Stimulated activated CD8-positive, alpha-beta memory T cell treated with anti-CD3 and anti-CD28 coated beads, Interleukin-4, amount 100 ng/mL, for 48 hours (primary cell): Measurements from ENCODE around the gene ZNF296.

Experiments used
- DNase-seq: peaks from one replicate; pipeline ENCODE4 v3.0.0-alpha.2; 2020

The ZNF296 gene

DNA sequence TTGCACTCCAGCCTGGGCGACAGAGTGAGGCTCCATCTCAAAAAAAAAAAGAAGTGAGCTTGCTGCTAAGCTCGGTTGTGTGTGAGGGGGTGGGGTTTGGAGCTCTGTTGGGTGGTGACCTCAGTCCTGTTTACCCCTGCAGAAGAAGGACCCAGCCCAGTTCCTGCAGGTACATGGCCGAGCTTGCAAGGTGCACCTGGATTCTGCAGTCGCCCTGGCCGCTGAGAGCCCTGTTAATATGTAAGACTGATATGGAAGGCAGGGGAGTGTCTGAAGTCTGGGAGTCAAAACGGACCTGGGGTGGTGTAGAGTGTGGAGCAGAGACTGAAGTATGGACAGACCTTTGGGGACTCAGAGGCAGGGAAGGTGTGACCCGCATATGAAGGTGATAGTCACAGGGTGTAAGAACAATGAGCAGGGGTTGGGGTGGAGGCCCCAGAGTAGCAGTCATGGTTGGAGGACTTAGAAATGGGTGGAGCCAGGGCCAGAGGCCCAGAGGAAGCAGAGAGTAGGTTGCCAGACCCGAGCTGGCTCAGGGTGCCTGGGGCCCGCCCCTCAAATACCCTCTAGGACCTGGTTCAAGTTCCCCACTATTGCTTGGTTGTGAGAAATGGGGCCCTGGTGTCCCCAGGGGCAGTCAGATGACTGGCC, 24.2 kb downstream of the ZNF296 start:
- no peak for DNase-seq

DNA sequence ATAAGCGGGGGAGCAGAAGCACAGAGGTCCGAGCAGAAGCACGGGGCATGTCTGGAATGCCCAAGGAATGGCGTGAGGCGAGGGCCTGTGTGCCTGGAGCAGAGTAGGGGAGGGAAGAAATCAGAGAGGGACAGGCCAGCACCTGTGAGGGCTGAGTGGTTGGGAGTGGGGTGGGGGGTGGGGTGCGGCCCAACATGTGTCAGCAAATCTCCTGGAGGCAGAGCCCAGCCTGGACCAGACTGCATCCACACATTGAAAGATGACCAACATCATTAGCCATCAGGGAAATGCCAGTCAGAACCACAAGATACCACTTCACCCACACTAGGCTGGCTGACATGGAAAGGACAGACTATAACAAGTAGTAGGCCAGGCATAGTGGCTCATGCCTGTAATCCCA, 26.2 kb downstream of the ZNF296 start:
- no peak for DNase-seq

DNA sequence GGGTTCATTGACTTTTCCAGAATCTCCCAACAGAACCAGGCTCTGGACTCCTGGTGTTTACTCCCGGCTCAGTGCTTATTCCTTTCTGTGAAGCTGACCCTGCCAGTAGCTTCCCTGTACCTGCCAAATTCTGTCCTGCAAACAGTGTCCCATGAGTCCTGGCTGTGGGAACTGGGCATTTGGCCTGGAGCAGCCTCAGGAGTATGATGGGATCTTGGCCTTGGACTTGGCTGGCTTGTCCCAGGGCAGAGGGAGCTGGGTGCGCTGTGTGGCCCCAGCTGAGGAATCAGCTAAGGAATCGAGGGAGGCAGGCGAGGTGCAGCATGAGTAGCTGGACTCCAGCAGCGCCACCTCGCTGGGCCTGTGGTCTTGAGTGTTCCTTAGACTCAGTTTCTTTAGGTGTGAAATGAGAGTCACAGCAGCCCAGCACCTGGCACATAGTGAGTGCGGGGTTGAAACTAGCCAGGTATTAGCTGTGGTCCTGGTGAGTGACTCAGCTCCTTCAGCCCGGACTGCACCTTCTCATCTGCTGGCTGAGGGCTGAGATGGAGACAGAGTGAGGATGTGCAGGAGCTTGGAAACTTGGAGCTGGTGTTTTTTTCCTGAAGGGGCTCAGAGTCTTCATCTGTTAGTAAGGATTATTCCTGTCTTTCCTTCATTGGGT, 27.1 kb downstream of the ZNF296 start:
- DNase-seq = no peak

DNA sequence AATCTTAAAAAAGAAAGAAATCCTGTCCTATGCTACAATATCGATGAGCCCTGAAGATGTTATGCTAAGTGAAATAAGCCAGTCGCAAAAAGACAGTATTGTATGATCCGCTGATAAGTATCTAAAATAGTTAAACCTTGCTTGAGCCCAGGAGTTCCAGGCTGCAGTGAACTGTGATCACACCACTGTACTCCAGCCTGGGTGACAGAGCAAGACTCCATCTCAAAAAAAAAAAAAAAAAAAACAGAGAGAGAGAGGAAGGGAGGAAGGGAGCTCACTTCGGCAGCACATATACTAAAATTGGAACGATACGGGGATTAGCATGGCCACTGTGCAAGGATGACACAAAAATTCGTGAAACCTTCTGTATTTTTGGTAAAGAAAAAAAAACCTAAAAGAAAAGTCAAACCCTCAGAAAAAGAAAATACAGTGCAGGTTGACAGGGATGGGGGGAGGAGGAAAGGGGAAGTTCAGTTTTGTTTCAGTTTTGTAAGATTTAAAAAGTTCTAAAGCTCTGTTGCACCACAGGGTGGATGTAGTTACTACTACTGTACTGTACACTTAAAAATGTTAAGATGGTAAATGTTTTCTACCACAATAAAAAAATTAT, 29.0 kb downstream of the ZNF296 start:
- DNase-seq = no peak

DNA sequence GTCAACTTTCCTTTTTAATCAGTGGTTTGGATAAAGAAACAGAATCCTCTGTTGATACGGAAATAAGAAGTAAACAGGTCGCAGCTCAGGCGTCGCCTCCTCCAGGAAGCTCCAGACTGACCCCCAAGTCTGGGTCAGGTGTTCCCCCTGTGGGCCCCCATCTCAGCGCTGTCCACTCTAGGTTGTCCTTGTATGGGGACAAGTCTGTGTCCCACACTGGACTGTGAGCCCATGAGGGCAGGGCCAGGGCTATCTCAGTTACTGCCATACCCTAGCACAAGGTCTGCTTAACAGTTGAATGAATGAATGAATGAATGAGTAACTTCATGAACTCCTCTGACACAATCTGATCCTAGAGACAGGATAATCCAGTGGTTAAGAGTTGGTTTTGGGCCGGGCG, 29.9 kb downstream of the ZNF296 start:
- no peak for DNase-seq

DNA sequence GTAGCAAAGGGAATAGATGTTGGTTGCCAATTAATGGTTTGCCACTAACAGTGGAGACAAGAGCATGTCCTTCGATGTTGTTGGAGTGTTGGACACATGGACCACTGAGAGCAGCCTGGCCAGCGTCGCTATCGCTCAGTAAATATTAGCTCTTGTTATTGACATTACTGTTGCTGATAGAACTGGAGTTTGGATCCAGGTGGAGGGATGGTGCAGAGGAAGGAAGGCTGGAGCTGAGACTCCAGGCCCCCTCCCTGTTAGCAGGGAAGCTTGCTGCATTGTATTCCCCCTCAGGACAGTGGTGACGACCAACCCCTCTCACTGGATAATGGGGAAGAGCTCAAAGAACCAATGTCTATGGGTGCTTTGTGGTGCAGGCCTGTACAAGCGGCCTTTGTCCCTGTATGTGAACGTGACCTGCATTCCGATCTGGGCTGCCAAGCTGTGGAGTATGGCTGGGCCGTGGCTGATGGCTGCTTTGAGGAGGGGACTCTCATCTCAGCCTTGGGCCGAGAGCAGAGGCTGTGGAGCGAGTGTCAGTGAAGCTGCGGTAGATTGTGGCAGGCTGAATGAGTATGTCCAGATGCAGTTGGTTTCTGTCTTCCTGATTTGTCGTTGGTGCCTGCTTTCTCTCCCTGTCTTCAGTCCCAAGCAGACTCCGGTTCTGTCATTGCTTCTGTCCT, 30.5 kb downstream of the ZNF296 start:
- no peak for DNase-seq

DNA sequence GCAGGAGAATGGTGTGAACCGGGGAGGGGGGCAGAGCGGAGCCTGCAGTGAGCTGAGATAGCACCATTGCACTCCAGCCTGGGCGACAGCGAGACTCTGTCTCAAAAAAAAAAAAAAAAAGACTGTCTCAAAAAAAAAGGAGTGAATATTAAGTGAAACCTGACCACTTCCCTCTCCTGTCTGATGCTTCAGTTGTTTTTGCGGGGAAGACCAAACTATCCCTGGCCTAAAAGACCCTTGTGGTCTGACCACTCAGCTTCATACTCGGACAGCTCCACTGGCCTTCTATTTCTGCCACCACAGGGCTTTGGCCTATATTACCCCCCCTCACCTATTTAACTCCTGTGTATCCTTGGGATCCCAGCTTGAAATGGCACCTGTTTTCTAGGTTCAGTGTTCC, 35.2 kb downstream of the ZNF296 start:
- no peak for DNase-seq

DNA sequence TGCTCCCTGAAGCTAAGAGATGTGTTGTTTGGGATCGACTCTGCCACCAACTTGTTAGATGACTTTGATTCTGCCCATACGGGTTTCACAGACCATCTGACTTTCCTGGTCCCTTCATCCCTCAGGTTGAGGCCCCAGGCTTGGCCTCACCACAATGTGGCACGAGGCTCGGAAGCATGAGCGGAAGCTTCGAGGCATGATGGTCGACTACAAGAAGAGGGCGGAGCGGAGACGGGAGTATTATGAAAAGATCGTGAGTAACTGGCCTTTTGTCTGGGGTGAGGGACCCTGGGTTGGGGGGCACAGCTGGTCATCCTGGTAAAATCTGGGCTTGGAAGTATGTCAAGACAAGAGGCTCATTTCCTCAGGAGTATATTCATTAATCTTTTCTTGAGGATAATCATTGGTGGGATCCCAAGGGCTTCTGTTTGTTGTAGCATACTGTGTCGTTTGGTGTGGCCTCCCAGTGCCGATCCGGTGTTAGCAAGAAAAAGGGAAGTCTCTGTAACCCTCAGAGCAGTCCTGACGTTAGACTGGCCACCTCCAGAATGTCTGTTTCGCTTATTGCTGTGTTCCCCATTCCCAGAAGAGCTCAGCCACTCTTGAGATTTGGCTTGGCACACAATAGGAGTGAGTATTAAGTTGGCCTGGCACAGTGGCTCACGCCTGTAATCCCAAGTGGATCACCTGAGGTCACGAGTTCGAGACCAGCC, 36.1 kb downstream of the ZNF296 start:
- DNase-seq = no peak

DNA sequence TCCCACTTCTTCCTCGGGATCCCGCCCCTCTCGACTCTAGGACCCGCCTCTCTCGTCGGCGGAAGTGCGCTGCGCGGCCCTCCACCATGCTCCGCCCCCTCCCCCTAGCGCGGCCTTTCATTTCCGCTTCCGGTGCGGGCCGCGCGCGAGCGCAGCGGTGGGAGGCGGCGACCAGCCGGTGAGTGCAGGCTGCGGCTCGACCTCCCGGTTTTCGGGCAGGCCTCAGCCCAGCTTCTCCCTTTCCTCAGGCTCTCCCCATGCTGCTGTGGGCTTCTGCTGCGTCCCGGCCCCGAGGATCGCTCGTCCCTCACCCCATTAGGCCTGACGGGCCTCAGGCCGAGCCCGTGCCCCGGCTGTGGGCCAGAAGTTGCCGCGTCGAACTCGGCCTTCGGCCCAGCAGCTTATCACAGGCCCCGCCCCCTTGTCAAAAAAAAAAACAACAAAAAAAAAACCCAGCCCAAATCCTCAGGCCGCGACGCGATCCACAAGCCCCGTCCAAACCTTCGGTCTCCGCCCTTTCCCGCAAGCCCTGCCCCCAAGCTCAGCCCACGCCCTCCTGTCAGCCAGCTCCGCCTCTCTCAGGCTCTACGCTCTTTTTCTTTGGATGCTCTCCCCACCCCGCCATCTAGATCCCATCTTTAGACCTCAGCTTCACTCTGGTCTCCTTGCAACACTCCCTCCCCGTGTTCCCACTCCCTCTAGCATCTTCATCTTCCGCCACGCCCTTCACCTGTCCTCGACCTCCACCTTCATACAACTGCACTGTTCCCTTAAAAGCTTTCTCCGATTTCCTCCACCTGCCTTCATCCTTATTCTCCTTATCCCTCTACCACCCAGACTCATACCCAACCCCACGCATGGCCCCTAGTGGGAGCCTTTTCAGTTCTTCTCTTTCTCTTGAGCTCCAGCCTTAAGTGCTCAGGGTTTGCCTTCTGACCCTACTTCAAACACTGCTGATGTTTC, 37.1 kb downstream of the ZNF296 start, which contains the start of gene CLASRP:
Gene CLASRP, plus strand, starts transcription at position 115 of the 963 bp plus-strand sequence. CDS start 1,168 bp downstream, outside the sequence.
- DNase-seq = peak; percentile 93

DNA sequence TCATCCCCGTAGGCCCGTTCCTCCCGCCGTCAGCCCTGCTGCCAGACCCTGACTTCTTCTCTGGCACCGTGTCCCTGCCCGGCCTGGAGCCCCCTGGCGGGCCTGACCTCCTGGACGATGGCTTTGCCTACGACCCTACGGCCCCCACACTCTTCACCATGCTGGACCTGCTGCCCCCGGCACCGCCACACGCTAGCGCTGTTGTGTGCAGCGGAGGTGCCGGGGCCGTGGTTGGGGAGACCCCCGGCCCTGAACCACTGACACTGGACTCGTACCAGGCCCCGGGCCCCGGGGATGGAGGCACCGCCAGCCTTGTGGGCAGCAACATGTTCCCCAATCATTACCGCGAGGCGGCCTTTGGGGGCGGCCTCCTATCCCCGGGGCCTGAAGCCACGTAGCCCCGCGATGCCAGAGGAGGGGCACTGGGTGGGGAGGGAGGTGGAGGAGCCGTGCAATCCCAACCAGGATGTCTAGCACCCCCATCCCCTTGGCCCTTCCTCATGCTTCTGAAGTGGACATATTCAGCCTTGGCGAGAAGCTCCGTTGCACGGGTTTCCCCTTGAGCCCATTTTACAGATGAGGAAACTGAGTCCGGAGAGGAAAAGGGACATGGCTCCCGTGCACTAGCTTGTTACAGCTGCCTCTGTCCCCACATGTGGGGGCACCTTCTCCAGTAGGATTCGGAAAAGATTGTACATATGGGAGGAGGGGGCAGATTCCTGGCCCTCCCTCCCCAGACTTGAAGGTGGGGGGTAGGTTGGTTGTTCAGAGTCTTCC, 38.7 kb downstream of the ZNF296 start:
- DNase-seq = no peak

DNA sequence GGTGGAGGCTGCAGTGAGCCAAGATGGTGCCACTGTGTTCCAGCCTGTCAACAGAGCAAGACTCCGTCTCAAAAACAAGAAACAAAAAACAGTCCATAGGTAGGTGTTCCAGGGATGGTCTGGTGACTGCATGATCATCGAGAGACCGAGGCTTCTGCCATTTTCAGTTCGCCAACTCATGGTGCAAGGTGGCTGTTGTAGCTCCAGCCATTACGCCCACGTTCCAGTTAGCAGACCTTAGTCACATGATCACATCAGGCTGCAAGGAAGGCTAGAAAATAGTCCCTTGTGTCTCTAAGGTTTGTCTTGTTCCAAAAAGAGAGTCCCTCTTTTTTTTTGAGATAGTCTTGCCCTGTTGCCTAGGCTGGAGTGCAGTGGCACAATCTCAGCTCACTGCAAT, 40.5 kb downstream of the ZNF296 start:
- DNase-seq = no peak

DNA sequence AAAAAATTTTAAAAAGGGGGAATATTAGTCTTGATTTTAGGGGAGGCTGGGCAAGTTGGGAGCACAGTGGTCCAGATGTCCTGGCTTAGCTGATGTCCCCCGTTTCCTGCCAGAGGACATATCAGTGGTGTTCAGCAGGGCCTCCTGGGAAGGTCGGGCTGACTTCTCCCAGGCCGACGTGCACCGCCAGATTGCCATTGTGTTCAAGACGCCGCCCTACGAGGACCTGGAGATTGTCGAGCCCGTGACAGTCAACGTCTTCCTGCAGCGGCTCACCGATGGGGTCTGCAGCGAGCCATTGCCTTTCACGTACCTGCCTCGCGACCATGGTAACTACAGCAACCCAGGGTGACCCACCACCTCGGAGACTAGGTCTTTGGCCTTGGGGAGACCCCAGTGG, 43.9 kb downstream of the ZNF296 start:
- DNase-seq = no peak

DNA sequence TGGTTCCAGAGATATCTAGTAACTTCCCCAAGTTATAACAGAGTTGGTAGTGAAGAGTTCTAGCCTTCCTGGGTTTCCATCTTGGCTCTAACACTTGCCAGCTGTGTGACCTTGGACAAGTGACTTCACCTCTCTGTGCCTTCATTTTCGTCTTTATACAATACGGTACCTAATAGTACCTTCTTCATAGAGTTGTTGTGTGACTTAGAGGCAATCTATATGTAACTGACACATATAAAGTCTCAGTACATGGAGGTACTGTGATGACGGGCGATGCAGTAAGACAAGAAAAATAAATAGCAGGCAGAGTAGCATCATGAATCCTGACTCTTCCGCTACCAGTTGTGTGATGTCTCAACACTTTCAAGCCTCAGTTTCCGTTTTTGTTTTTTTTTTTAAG, 45.5 kb downstream of the ZNF296 start:
- DNase-seq = no peak

DNA sequence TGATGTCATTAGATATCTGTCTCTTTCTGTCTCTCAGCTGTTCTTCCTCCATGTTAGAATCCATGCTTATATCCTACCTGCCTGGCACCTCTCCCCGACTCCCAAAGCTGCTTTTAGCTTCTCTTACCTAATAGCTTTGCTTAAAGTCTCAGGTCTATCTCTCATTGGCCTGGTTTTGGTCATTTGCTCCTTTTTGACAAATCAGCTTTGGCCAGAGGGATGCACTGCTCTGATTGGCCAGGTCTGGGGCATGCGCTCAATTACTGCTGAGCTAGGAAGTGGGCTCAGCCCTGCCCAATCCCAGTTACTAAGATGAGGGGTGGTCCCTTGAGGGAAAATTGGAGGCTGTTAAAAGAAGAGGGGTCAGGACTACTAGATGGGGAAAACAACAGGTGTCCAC, 48.9 kb downstream of the ZNF296 start:
- DNase-seq = no peak

DNA sequence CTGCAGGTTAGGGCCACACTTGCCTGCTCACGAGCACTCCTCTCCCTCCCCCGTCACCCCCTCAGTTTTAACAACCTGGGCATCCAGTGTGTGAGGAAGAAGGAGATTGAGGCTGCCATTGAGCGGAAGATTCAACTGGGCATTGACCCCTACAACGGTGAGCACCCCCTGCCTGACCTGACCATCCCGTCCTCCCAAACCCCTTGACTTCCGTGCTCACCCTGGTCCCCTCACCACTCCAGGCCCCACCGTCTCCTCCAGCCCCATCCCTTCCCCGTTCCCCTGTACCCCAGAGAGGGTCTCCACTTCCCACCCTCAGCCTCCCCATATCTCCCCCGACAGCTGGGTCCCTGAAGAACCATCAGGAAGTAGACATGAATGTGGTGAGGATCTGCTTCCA, 51.0 kb downstream of the ZNF296 start:
- no peak for DNase-seq

DNA sequence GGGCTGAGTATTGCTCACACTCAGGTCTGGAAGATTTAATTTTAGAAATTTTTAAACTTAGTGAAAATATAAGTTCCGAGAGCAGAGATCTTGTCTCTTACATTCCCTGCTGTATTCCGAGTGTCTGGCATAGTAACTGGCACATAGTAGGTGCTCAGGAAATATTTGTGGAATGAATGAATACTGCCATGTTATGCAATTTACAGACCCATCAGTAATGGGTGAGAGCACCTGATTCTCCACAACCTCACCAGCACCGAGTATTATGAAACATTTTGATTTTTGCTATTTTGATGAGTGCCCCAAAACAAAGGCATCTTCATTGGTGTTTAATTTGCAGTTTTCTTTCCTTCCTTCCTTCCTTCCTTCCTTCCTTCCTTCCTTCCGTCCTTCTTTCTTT, 53.2 kb downstream of the ZNF296 start:
- DNase-seq = no peak

DNA sequence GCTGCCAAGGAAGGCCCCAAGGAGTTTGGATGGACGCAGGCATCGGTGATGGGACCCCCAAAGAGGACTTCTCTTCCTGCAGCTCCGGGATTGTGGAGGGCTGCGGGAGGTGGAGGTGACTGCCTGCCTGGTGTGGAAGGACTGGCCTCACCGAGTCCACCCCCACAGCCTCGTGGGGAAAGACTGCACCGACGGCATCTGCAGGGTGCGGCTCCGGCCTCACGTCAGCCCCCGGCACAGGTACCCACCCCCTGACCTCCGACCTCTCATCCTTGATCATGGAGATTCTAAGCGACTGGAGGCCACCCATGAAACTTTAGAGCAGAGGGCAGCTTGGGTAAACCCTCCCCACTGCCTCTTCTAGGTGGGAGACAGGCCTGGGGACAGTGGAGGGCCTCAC, 54.3 kb downstream of the ZNF296 start:
- DNase-seq = no peak
